ENCODE measurements around the gene MANBA. TPM values are rescaled to one million over a fixed set of nuclear protein-coding genes. Genes with fewer than 3 reads are reported as not detected.

MANBA gene
- total and polyA plus RNA-seq, 2 of the 13 experiments (the other 11 are each of a cell fraction or from before 2014, with no cell fraction given), result 11.7 to 33.3 TPM

DNA sequence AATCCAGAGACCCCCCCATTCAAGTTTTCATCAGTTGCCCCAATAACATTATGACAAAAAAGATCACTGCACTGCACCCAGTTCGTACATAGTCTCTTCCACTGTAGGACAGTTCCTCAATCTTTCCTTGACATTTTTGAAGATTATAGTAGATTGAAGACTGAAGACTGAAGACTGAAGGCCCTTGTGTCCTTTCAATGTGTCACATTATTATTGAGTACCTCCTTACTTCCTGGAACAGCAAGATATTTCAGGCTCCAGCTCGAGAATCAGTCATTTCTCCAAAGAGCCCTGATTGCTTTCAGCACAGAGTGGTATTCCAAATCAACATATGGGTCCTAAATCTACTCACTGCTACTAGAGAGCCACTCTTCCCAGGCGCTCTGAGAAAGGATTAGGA is 75.0 kb downstream of the MANBA start (continued):
- TF ChIP-seq, protein P1, sequence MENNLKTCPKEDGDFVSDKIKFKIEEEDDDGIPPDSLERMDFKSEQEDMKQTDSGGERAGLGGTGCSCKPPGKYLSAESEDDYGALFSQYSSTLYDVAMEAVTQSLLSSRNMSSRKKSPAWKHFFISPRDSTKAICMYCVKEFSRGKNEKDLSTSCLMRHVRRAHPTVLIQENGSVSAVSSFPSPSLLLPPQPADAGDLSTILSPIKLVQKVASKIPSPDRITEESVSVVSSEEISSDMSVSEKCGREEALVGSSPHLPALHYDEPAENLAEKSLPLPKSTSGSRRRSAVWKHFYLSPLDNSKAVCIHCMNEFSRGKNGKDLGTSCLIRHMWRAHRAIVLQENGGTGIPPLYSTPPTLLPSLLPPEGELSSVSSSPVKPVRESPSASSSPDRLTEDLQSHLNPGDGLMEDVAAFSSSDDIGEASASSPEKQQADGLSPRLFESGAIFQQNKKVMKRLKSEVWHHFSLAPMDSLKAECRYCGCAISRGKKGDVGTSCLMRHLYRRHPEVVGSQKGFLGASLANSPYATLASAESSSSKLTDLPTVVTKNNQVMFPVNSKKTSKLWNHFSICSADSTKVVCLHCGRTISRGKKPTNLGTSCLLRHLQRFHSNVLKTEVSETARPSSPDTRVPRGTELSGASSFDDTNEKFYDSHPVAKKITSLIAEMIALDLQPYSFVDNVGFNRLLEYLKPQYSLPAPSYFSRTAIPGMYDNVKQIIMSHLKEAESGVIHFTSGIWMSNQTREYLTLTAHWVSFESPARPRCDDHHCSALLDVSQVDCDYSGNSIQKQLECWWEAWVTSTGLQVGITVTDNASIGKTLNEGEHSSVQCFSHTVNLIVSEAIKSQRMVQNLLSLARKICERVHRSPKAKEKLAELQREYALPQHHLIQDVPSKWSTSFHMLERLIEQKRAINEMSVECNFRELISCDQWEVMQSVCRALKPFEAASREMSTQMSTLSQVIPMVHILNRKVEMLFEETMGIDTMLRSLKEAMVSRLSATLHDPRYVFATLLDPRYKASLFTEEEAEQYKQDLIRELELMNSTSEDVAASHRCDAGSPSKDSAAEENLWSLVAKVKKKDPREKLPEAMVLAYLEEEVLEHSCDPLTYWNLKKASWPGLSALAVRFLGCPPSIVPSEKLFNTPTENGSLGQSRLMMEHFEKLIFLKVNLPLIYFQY (CRISPR knock-in tag; IDR thresholded peaks at IDR 0.05; ENCODE audit: borderline replicate concordance), result no peak
- no peak for TF ChIP-seq RBM22 (optimal IDR thresholded peaks at IDR 0.05; ENCODE audit: low read length)
- TF ChIP-seq SNRNP70 (IDR thresholded peaks at IDR 0.05; ENCODE audit: low read depth, low read length), result no peak
- no peak for TF ChIP-seq SMARCE1 (IDR thresholded peaks at IDR 0.05; ENCODE audit: borderline replicate concordance)
- TF ChIP-seq ZNF34 (CRISPR knock-in tag; IDR thresholded peaks at IDR 0.05; ENCODE audit: borderline replicate concordance), result no peak
- no peak for TF ChIP-seq ZNF879 (CRISPR knock-in tag; IDR thresholded peaks at IDR 0.05)
- no peak for TF ChIP-seq KDM5B (CRISPR knock-in tag; IDR thresholded peaks at IDR 0.05; ENCODE audit: borderline replicate concordance)
- no peak for TF ChIP-seq ZNF501 (CRISPR knock-in tag; IDR thresholded peaks at IDR 0.05)

DNA sequence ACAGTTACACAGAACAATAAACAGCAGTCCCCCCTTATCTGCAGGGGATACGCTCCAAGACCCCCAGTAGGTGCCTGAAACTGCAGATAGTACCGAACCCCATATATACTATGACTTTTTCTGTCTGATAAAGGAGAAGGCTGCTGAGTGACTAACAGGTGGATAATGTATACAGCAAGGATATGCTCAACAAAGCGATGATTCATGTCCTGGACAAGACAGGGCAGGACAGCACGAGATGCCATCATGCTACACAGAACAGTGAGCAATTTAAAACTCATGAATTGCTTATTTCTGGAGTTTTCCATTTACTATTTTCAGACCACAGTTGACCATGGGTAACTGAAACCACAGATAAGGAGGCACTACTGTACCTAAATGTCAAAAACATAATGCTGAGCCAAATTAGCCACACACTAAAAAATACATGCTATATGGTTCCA is 76.1 kb downstream of the MANBA start:
- Histone ChIP-seq H3K9ac (ENCODE audit: insufficient read depth, low read depth, low read length) (no peak overlapping the region), H3K9me3 (ENCODE audit: low read length) (no peaks in the 10 kb centered on the region), H4K20me1 (ENCODE audit: insufficient read depth, low read length) (no peaks in the 10 kb centered on the region), H3K36me3 (replicated peaks in 1 of 2; ENCODE audit: control insufficient read depth in 1 of 2, insufficient read depth in 2 of 2, low read length in 2 of 2) (peaks cover 0 to 11% of the 10 kb centered on the region in 2 experiments; a peak in 1 of 5 replicates), H3K4me3 (replicated peaks in 1 of 3; ENCODE audit: insufficient read depth in 1 of 3, low read depth in 2 of 3, low read length in 3 of 3) (no peak overlapping the region), H3K27ac (ENCODE audit: extremely low read length, insufficient read depth, low read length) (no peak overlapping the region), H3K79me2 (ENCODE audit: insufficient read depth, low read length) (no peaks in the 10 kb centered on the region), H3K4me2 (ENCODE audit: low read depth, low read length) (no peak overlapping the region), H3K27me3 (ENCODE audit: control insufficient read depth in 1 of 2, insufficient read depth in 2 of 2, low read length in 2 of 2) (no peaks in the 10 kb centered on the region; a peak in 1 of 5 replicates), H3K4me1 (ENCODE audit: insufficient read depth, low read length) (no peaks in the 10 kb centered on the region), H2AFZ (ENCODE audit: low read length) (no peak overlapping the region)
- no TSS peak for BruUV-seq (replicated peaks)
- intact Hi-C loops (cut with micrococcal nuclease; ENCODE audit: unreplicated experiment) (no loop called here), in situ Hi-C loops (cut with HindIII; ENCODE audit: extremely low pct_ligation_motif_present, low pct_unique_long_range_greater_than_20kb) (no loop called here)
- FAIRE-seq (no peak), ATAC-seq (no peak), DNase-seq (ENCODE audit: low spot score) (no peak)
- 89% methylated on average over 4 of the region's 4 CpGs for WGBS (ENCODE audit: low lambda C conversion rate)
- ChIA-PET POLR2A (no interaction called here), CTCF (ENCODE audit: low intra/inter-chr PET ratio, low total read pairs) (no interaction called here)
- TF ChIP-seq ZC3H13 (CRISPR knock-in tag; IDR thresholded peaks at IDR 0.05), result no peak
- TF ChIP-seq JUN (CRISPR knock-in tag; IDR thresholded peaks at IDR 0.05), result no peak
- TF ChIP-seq, protein P2, sequence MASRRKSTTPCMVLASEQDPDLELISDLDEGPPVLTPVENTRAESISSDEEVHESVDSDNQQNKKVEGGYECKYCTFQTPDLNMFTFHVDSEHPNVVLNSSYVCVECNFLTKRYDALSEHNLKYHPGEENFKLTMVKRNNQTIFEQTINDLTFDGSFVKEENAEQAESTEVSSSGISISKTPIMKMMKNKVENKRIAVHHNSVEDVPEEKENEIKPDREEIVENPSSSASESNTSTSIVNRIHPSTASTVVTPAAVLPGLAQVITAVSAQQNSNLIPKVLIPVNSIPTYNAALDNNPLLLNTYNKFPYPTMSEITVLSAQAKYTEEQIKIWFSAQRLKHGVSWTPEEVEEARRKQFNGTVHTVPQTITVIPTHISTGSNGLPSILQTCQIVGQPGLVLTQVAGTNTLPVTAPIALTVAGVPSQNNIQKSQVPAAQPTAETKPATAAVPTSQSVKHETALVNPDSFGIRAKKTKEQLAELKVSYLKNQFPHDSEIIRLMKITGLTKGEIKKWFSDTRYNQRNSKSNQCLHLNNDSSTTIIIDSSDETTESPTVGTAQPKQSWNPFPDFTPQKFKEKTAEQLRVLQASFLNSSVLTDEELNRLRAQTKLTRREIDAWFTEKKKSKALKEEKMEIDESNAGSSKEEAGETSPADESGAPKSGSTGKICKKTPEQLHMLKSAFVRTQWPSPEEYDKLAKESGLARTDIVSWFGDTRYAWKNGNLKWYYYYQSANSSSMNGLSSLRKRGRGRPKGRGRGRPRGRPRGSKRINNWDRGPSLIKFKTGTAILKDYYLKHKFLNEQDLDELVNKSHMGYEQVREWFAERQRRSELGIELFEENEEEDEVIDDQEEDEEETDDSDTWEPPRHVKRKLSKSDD (CRISPR knock-in tag; IDR thresholded peaks at IDR 0.05; ENCODE audit: low read depth), result no peak
- TF ChIP-seq BORCS8-MEF2B (CRISPR knock-in tag; IDR thresholded peaks at IDR 0.05), result no peak
- TF ChIP-seq NRL (CRISPR knock-in tag; IDR thresholded peaks at IDR 0.05; ENCODE audit: borderline replicate concordance), result no peak
- TF ChIP-seq, protein P3, sequence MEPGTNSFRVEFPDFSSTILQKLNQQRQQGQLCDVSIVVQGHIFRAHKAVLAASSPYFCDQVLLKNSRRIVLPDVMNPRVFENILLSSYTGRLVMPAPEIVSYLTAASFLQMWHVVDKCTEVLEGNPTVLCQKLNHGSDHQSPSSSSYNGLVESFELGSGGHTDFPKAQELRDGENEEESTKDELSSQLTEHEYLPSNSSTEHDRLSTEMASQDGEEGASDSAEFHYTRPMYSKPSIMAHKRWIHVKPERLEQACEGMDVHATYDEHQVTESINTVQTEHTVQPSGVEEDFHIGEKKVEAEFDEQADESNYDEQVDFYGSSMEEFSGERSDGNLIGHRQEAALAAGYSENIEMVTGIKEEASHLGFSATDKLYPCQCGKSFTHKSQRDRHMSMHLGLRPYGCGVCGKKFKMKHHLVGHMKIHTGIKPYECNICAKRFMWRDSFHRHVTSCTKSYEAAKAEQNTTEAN (CRISPR knock-in tag; conservative IDR thresholded peaks at IDR 0.05), result no peak
- no peak for TF ChIP-seq MAFK (conservative IDR thresholded peaks at IDR 0.05 in 1 of 2, IDR thresholded peaks at IDR 0.05 in 1 of 2; ENCODE audit: low read length in 2 of 2)
